Measurements from ENCODE around the gene ITGA4. TPM values are rescaled to one million over a fixed set of nuclear protein-coding genes. Genes with fewer than 3 reads are reported as not detected.
A peak's percentile ranks its signal among the peaks of the same experiment; 100 is the strongest.

The ITGA4 gene
- total and polyA plus RNA-seq, 2 donors (not counting 1 experiment from before 2014, with no cell fraction given) = 69.2 to 169 TPM

DNA sequence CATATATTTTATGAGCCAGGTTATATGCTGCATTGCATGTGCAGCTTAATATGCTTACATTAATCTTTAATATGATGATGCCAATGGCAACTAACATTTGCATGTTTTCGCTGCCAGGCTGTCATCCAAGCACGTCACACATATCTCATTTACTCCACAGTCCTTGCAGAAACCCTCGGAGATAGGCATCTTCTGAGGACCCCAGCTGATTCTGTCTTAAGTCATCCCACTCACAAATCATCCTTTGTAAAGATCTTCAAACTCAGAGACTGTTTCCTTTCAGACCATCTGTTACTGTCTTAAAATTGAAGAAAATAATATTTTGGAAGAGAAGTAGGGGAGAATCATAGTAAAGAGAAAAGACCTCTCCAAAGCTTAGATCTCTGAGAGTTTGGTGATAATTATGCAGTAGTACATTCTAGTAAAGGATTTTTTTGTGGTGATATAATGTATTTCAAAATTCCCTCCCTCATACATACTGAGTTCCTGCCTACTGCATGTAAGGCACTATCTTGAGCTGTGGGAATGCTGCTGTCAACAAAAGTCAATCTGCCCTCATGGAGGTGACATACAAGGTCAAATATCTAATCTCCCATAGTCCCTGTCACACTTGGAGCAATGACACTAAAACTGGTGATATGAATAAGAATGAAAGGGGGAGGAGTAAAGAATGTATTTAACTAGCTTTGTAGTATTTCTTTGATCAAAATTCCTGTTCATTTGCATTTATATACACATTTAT is 11.0 kb downstream of the ITGA4 start:
- DNase-seq (no peak), ATAC-seq (ENCODE audit: low read depth) (no peak)
- ChIA-PET POLR2A (interaction anchor here (1.9 kb wide), 1 partner anchor 11 kb away, joined by 8 read pairs; the partner anchor contains the start of gene ITGA4), CTCF (interaction anchor here (0.8 to 4.2 kb wide), 16 partner anchors 9 to 436 kb away, joined by 3 to 117 read pairs (median 8); partner anchors contain the start of gene ITGA4)
- TF ChIP-seq, protein P1, sequence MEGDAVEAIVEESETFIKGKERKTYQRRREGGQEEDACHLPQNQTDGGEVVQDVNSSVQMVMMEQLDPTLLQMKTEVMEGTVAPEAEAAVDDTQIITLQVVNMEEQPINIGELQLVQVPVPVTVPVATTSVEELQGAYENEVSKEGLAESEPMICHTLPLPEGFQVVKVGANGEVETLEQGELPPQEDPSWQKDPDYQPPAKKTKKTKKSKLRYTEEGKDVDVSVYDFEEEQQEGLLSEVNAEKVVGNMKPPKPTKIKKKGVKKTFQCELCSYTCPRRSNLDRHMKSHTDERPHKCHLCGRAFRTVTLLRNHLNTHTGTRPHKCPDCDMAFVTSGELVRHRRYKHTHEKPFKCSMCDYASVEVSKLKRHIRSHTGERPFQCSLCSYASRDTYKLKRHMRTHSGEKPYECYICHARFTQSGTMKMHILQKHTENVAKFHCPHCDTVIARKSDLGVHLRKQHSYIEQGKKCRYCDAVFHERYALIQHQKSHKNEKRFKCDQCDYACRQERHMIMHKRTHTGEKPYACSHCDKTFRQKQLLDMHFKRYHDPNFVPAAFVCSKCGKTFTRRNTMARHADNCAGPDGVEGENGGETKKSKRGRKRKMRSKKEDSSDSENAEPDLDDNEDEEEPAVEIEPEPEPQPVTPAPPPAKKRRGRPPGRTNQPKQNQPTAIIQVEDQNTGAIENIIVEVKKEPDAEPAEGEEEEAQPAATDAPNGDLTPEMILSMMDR (IDR thresholded peaks at IDR 0.05) = no peak
- no peak for TF ChIP-seq EZH2 (IDR thresholded peaks at IDR 0.05; ENCODE audit: borderline replicate concordance, insufficient read depth, low read depth, low read length, poor library complexity, severe bottlenecking)
- Mint-ChIP-seq H3K9me3 (ENCODE audit: insufficient read depth) (no peaks in the 10 kb centered on the region), H3K4me1 (peaks cover 87% of the 10 kb centered on the region), H3K4me3 (no peak overlapping the region), H3K27me3 (no peaks in the 10 kb centered on the region), H3K27ac (peak overlapping the region; percentile 54)
- WGBS (ENCODE audit: insufficient coverage) = 72% methylated on average over 2 of the region's 3 CpGs
- intact Hi-C loops (cut with micrococcal nuclease) = loop anchor here (5.0 to 10.0 kb wide), 2 partner anchors 427 to 1341 kb away; partner anchors contain the start of gene ITPRID2
- Histone ChIP-seq H3K36me3 (replicated peaks in 1 of 2; ENCODE audit: control extremely low read depth in 1 of 2, control insufficient read depth in 1 of 2, extremely low read depth in 1 of 2, insufficient read depth in 2 of 2, low read length in 1 of 2) (peaks cover 7 to 58% of the 10 kb centered on the region in 2 experiments), H3K4me3 (ENCODE audit: control extremely low read depth in 1 of 5, extremely low read depth in 1 of 5, insufficient read depth in 1 of 5, low read depth in 2 of 5, low read length in 4 of 5) (no peak overlapping the region), H3K9ac (ENCODE audit: low read length) (no peak overlapping the region), H3K79me2 (ENCODE audit: control insufficient read depth, insufficient read depth, low read length) (peaks cover 97% of the 10 kb centered on the region), H3K9me3 (ENCODE audit: control extremely low read depth in 1 of 3, control insufficient read depth in 2 of 3, insufficient read depth in 1 of 3, low read length in 2 of 3) (no peaks in the 10 kb centered on the region), H3K4me2 (replicated peaks; ENCODE audit: low read depth, low read length, poor library complexity, severe bottlenecking) (no peak overlapping the region), H3K27ac (ENCODE audit: low read length in 2 of 2) (peak overlapping the region in 1 of 2 donors; percentile 63), H3K4me1 (ENCODE audit: control insufficient read depth in 2 of 2, insufficient read depth in 2 of 2, low read length in 2 of 2) (peaks cover 51 to 80% of the 10 kb centered on the region in 2 donors), H3K27me3 (replicated peaks in 1 of 4; ENCODE audit: control extremely low read depth in 1 of 4, control insufficient read depth in 3 of 4, insufficient read depth in 4 of 4, low read length in 3 of 4) (no peaks in the 10 kb centered on the region), H2AFZ (ENCODE audit: insufficient read depth, low read depth, low read length, poor library complexity, severe bottlenecking) (no peak overlapping the region), H4K20me1 (ENCODE audit: control insufficient read depth, insufficient read depth, low read length, poor library complexity, severe bottlenecking) (peaks cover 23% of the 10 kb centered on the region)

DNA sequence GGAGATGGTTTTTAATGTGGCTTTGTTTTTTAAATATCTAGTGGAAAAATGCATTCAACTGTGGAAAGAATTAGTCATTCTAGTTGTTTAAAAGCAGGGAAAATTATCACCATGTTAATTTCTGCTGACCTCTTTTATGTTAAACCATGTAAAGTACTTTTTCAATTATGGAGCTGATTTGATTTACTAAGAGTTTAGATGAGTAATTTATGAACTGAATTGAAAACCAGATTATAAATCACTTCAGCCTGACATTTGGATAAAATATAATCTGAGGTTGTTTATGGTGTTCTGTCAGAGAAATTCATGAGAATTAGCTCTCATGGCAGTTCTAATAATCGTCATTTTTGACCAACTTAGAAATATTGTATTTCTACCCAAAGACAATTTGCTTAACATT is 11.6 kb downstream of the ITGA4 start:
- peaks cover 50 to 79% of the 10 kb centered on the region in 2 donors for H3K4me1 ChIP-seq (ENCODE audit: control insufficient read depth in 2 of 2, insufficient read depth in 2 of 2, low read length in 2 of 2)
- H3K27me3 Mint-ChIP-seq = no peaks in the 10 kb centered on the region
- CTCF ChIA-PET = interaction anchor here (1.2 to 4.2 kb wide), 9 partner anchors 8 to 363 kb away, joined by 3 to 117 read pairs (median 32); partner anchors contain the start of gene ITGA4
- intact Hi-C loops (cut with micrococcal nuclease) = loop anchor here (5.0 to 10.0 kb wide), 2 partner anchors 426 to 1342 kb away; partner anchors contain the start of gene ITPRID2
- WGBS (ENCODE audit: insufficient coverage) = no CpG with 5 or more reads among the region's 1 CpG
- peak overlapping the region in 1 of 2 donors; percentile 63 for H3K27ac ChIP-seq (ENCODE audit: low read length in 2 of 2)
- peaks cover 7 to 58% of the 10 kb centered on the region in 2 experiments for H3K36me3 ChIP-seq (replicated peaks in 1 of 2; ENCODE audit: control extremely low read depth in 1 of 2, control insufficient read depth in 1 of 2, extremely low read depth in 1 of 2, insufficient read depth in 2 of 2, low read length in 1 of 2)
- no peak overlapping the region for H3K27ac Mint-ChIP-seq
- H4K20me1 ChIP-seq (ENCODE audit: control insufficient read depth, insufficient read depth, low read length, poor library complexity, severe bottlenecking) = peaks cover 30% of the 10 kb centered on the region
- no peaks in the 10 kb centered on the region for H3K9me3 Mint-ChIP-seq (ENCODE audit: insufficient read depth)
- POLR2A ChIA-PET = no interaction called here
- no peak overlapping the region for H3K4me3 ChIP-seq (ENCODE audit: control extremely low read depth in 1 of 5, extremely low read depth in 1 of 5, insufficient read depth in 1 of 5, low read depth in 2 of 5, low read length in 4 of 5)
- H3K4me2 ChIP-seq (replicated peaks; ENCODE audit: low read depth, low read length, poor library complexity, severe bottlenecking) = no peak overlapping the region
- H3K4me1 Mint-ChIP-seq = peaks cover 87% of the 10 kb centered on the region
- no peak for DNase-seq
- no peak for TF ChIP-seq EZH2 (IDR thresholded peaks at IDR 0.05; ENCODE audit: borderline replicate concordance, insufficient read depth, low read depth, low read length, poor library complexity, severe bottlenecking)
- TF ChIP-seq, protein P1 (IDR thresholded peaks at IDR 0.05) = no peak
- H3K9ac ChIP-seq (ENCODE audit: low read length) = no peak overlapping the region
- peaks cover 97% of the 10 kb centered on the region for H3K79me2 ChIP-seq (ENCODE audit: control insufficient read depth, insufficient read depth, low read length)
- H3K9me3 ChIP-seq (ENCODE audit: control extremely low read depth in 1 of 3, control insufficient read depth in 2 of 3, insufficient read depth in 1 of 3, low read length in 2 of 3) = no peaks in the 10 kb centered on the region
- no peak for ATAC-seq (ENCODE audit: low read depth)
- H3K4me3 Mint-ChIP-seq = no peak overlapping the region
- H2AFZ ChIP-seq (ENCODE audit: insufficient read depth, low read depth, low read length, poor library complexity, severe bottlenecking) = no peak overlapping the region
- no peaks in the 10 kb centered on the region for H3K27me3 ChIP-seq (replicated peaks in 1 of 4; ENCODE audit: control extremely low read depth in 1 of 4, control insufficient read depth in 3 of 4, insufficient read depth in 4 of 4, low read length in 3 of 4)

Data from B cell (primary cell).